DMS79 treated with DMSO at 0.1 percent for 48 hours (cell line): ENCODE data around the gene NDEL1.

Experiments
- DNase-seq: peaks from one replicate; lab custom pipeline; 2025; lab: John Stamatoyannopoulos, UW

Gene NDEL1

DNA sequence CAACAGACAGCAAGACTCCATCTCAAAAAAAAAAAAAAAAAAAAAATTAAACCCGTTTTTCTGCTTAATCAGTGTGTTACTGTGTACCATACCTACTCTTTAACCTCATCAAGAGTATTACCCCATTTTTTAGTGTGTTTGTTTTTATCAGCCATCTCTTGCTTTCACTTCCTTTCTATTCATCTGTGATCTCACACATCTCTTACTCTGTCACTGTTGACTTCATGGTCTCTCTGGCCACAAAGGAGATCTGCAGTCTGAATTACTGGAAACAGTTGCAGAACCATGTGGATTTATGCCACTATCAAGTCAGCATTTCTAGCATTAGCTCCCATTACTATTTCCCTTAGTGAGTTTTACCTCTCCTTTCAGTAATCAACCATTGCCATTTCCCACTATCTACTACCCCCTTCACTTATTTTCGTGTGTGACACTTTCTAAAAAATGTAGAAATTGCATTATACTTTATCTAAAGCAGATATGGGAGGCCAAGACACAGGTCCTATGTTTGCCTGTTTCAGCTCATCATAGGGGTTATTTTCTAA lies 20.1 kb downstream of the NDEL1 start:
- no peak for DNase-seq

DNA sequence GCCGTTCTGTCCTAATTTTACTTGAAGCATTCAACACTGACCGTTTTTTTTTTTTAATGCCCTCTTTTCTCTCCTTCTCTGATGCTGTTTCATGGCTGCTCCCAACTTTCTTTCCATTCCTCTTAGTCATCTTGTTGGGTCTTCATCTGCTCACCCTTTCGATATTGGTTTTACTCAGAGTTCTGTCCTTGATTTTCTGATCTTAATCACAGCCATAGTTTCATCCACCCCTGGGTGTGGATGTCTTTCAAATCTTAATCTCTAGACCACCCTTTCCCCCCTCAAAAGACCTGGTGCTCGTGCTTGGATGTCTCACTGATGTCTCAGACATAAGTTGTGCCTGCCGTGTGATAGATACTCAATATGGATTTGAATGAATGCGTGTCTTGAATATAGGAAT lies 22.4 kb downstream of the NDEL1 start:
- no peak for DNase-seq

GRCh38 chr17:8459107-8459506 lies 23.4 kb downstream of the NDEL1 start:
- DNase-seq = no peak

GRCh38 chr17:8459831-8460230 lies 24.1 kb downstream of the NDEL1 start:
- no peak for DNase-seq

DNA sequence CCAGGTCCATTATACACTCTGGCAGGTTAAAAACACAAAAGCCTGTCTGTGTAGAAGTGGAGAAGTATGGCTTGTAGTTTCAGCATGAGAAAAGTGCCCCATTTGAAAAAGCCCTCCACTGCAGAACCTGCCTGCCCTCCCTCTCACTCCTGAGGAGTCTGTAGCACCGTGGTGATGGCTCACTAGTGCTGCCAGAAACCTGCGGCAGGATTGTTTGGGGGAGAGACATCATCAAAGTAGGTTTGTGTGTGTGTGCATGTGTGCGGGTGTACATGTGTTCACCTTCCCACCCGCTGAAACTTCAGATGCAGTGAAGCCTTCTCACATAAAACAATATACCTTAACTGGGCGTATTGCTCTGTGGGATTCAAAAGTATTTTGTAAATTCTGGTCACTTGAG lies 26.9 kb downstream of the NDEL1 start:
- DNase-seq = no peak

- DNase-seq = no peak
These were observed 27.4 kb downstream of the NDEL1 start for GRCh38 chr17:8463099-8463498.

GRCh38 chr17:8464941-8465340 lies 29.3 kb downstream of the NDEL1 start:
- no peak for DNase-seq

DNA sequence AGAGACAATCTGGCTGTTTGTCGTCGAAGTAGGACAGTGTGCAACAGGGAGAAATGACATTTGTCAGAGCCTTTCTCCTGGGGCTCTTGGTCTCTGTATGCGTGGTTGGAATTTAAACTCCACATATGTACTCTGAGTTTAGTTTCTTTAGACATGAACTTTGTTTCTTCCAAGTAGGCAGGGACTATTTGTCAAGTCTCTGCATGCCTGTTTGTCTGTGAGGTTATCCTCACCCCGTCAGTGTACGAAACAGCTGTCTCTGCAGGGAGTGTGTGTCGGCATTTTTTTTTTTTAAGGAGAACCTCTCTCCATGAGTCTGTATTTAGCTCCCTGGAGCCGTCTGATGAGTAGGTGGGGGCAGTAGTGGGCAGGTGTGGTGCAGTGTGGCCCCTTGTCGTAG lies 29.7 kb downstream of the NDEL1 start:
- DNase-seq = no peak

- DNase-seq = no peak
These were observed 30.1 kb downstream of the NDEL1 start for GRCh38 chr17:8465759-8466158.

- DNase-seq = no peak
These were observed 30.8 kb downstream of the NDEL1 start for GRCh38 chr17:8466456-8466855.

- DNase-seq = no peak
These were observed 31.2 kb downstream of the NDEL1 start for GRCh38 chr17:8466873-8467272.

GRCh38 chr17:8467527-8467926 lies 31.8 kb downstream of the NDEL1 start:
- DNase-seq = no peak

DNA sequence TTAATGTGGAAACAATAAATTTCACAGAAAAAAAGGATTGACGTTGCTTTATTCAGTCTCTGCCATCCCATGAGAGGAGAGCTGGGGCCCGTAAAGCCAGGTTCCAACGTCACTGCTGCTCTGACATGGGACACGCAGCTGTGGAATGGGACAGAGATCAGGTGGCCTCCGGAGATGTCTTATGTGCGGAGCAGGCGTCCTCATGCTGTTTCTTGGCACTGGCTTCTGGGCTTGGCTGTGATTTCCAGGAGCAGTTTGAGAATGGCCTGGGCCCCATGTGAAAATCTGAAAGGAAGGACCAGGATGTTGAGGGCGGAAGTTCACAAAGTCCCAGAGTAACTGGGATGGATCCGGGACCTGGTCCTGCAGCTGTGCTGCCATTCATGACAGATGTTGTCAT lies 32.4 kb downstream of the NDEL1 start:
- DNase-seq = no peak

GRCh38 chr17:8468980-8469379 lies 33.3 kb downstream of the NDEL1 start:
- no peak for DNase-seq

- DNase-seq = no peak
These were observed 34.3 kb downstream of the NDEL1 start for GRCh38 chr17:8469964-8470363.

DNA sequence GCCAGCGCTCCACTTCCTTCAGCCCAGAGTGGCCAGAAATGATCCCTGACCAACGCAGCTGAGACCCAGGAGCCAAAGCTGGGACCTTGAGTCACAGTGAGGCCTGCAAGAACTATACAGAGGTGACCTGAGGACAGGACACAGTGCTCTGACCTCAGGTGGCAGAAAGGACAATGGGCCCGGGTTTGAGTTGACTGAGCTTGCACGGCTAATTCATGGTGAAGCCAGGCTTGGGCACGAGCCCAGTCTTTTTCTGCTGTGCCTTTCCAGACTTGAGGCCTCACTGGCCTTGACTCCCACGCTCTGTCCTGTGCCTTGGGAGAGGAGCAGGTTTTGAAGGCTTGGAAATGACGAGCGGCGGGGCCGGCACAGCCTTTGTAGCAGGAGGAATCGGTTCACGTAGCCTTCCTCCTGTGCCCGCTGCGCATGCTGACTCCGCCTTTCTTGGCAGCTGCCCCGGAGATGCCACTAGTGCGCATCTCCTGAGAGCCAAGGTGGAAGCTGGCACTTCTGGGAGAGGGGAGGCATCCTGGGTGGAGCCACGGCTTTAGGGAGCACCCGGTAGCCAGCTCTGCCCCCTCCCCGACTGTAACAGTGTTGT lies 34.9 kb downstream of the NDEL1 start:
- peak; percentile 65 for DNase-seq

DNA sequence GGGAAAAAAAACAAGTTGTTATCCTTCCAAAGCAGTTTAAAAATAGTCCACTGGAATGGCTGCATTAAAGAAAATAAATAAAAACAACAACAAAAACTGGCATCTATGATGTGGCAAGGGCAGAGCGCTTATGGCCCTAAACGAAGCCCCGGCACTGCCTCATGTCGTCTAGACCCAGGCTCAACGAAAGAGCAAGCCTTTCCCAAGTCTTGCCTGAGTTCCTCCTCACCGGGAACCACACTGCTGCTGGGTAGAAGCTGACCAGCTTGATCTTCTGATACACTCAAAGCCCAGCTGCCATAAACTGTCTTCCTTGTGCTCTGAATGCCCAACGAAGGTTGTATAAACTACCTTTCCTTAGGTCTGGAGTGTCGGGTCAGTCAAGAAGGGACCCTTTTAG lies 37.0 kb downstream of the NDEL1 start:
- no peak for DNase-seq

DNA sequence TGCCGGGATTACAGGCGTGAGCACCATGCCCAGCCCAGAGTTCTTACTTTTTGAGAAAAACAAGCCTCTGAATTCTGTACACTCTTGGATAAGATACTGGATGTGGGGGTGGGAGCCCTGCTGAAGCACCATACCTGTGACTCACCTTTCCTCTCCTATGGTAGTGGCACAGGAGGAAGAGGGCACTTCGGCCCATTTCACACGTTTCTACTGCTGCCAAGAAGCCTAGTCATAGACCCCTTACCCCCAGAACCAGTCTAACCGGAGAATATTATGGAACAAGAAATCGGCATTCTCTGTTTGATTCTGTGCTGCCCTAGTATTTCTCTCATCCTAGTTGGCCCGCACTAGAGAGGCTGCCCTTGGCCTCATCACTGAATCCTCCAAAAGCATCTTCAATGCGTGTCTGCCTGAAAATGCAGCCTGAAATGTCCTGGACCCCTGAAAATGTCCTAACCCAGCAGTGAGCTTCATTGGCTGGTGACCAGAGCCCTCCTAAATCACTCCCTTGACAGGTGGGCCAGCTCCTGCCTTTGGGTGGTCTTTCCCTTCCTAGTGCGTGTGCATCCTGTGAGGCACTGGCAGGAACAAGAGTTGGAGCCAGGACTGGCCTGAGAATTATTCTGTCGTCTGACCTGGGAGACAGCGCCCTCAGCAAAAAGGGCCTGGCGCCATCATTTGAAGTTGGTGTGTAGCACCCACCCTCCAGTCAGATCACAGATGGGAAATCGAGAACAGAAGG lies 37.9 kb downstream of the NDEL1 start:
- DNase-seq = no peak

DNA sequence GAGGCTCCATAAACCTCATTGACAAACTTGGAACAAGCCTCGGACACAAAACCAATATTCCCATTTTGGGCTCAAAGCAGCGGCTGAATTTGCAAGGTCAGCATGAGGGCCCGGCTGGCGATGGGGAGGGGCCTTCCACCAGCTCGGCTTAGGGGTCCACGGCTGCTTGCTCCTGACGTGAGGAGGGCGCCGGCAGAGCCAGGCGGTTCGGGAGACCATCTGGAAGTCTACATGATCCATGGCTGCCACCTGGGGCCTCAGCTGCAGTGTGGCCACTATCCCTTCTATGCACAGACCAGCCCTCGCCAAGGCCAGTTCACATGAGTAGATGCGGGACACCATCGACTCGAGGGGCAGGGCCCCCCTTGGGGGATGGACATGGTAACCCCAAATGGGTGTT lies 39.1 kb downstream of the NDEL1 start:
- no peak for DNase-seq

GRCh38 chr17:8475227-8475626 lies 39.5 kb downstream of the NDEL1 start:
- DNase-seq = no peak

DNA sequence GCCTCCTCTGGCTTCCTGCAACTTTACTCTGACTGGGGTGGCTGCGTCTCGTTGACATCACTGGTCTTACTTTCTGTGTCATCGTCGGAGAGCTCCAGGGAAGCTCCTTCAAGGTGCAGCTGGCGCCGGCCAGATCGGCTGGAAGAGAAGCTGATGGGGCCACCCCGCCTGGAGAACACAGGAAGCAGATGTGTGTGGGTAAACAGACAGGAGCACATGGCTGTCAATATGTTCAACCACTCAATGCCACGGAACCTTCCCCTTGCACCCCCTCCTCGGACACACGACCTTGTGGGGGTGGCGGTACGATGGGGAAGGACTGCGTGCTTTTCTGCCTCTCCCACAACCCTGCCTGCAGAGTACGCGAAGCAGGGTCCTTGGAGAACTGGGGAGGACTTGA lies 40.1 kb downstream of the NDEL1 start:
- no peak for DNase-seq

GRCh38 chr17:8476741-8477140 lies 41.1 kb downstream of the NDEL1 start:
- no peak for DNase-seq

DNA sequence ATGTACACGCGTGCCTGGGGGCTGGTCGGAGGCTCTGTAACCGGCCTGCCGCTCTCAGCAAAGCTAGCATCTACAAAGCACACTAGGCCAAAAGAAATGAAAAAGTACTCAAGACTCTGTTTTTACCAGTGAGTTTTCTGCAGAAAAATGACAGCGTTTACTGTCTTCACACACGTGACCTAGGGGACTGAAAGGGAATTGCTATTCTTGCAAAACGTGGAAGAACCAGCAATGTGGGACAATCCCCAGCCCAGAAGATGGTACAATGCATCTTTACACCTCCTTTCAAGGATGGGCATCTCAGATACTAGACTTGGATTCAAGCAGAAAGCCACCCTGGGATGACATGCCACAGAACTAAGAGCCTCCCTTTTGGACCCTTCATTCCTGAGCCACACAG lies 41.5 kb downstream of the NDEL1 start:
- no peak for DNase-seq
